Tibial artery (tissue), 4 donors: ENCODE measurements around the gene THEMIS.

Experiments
- DNase-seq, 2 donors: peaks; one replicate each; pipeline ENCODE4 v3.0.0-alpha.2; 2019
- H3K27ac ChIP-seq, 2 donors: fragments of 200-600 bp; sonication (generic) in 1 of 2; 1 replicate in 1 of 2; 2 replicates in 1 of 2; pipeline ENCODE4 v1.5.1; 2018 to 2019; ENCODE audit warnings: mild to moderate bottlenecking in 1 of 2
- H3K27me3 ChIP-seq, 2 donors: fragments of 200-600 bp; sonication (generic) in 1 of 2; one replicate each; pipeline versions ENCODE4 v1.5.1 to v1.6.0; 2016 to 2019
- H3K36me3 ChIP-seq, 3 donors: fragments of 200-600 bp; sonication (generic) in 2 of 3; one replicate each; pipeline ENCODE4 v1.5.1; 2016 to 2019; ENCODE audit warnings: mild to moderate bottlenecking in 2 of 3
- H3K4me1 ChIP-seq, 4 donors: fragments of 200-600 bp; sonication (generic) in 2 of 4; 1 replicate in 3 of 4; 2 replicates in 1 of 4; pipeline ENCODE4 v1.5.1; 2016 to 2019
- H3K4me3 ChIP-seq, 2 donors: fragments of 200-600 bp; sonication (generic) in 1 of 2; 1 replicate in 1 of 2; 2 replicates in 1 of 2; pipeline ENCODE4 v1.5.1; 2018 to 2019; ENCODE audit warnings: mild to moderate bottlenecking in 2 of 2
- H3K9me3 ChIP-seq, 3 donors: fragments of 200-600 bp; sonication (generic) in 1 of 3; one replicate each; pipeline ENCODE4 v1.5.1; 2016 to 2019
- intact Hi-C: fragments of 100-400 bp; cut with DNase I; formaldehyde crosslinking; loops from one replicate; pipeline ENCODE4 v1.15.0; 2023; ENCODE audit warnings: low total_unique reads
- TF ChIP-seq, protein P1 (sequence below), 2 experiments: fragments of 200-600 bp in 1 of 2; fragments of 450-650 bp in 1 of 2; IDR thresholded peaks; one replicate each; pipeline ENCODE4 v1.5.1; 2017 to 2019; ENCODE audit warnings: antibody characterized with exemption in 2 of 2, mild to moderate bottlenecking in 1 of 2, moderate library complexity in 1 of 2

Gene THEMIS

DNA sequence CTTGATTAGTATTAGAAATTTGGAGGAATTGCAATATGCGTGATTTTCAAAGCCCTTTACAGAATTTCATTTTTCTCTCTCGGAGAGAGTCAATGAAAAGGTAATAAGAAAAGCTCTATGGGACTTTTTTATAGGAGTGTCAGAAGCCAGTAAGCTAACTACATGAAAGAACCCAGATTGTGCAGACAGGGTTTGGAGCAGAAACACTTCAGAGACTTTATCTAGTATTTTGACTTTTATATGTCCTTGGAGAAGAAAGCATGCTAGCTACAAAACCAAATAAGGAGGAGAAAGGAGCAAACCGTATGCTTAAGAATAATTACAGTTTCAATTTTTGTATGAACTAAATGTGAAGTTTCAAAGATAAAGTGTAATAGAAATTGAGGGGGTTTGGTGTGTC, 182.2 kb downstream of the THEMIS start:
- H3K27me3 ChIP-seq = no peaks in the 10 kb centered on the region
- TF ChIP-seq, protein P1, sequence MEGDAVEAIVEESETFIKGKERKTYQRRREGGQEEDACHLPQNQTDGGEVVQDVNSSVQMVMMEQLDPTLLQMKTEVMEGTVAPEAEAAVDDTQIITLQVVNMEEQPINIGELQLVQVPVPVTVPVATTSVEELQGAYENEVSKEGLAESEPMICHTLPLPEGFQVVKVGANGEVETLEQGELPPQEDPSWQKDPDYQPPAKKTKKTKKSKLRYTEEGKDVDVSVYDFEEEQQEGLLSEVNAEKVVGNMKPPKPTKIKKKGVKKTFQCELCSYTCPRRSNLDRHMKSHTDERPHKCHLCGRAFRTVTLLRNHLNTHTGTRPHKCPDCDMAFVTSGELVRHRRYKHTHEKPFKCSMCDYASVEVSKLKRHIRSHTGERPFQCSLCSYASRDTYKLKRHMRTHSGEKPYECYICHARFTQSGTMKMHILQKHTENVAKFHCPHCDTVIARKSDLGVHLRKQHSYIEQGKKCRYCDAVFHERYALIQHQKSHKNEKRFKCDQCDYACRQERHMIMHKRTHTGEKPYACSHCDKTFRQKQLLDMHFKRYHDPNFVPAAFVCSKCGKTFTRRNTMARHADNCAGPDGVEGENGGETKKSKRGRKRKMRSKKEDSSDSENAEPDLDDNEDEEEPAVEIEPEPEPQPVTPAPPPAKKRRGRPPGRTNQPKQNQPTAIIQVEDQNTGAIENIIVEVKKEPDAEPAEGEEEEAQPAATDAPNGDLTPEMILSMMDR (IDR thresholded peaks at IDR 0.05) = no peak
- no peaks in the 10 kb centered on the region for H3K36me3 ChIP-seq
- no peak overlapping the region for H3K4me3 ChIP-seq
- no peaks in the 10 kb centered on the region for H3K4me1 ChIP-seq
- intact Hi-C loops = no loop called here
- DNase-seq = no peak
- no peak overlapping the region for H3K27ac ChIP-seq
- H3K9me3 ChIP-seq = no peaks in the 10 kb centered on the region

DNA sequence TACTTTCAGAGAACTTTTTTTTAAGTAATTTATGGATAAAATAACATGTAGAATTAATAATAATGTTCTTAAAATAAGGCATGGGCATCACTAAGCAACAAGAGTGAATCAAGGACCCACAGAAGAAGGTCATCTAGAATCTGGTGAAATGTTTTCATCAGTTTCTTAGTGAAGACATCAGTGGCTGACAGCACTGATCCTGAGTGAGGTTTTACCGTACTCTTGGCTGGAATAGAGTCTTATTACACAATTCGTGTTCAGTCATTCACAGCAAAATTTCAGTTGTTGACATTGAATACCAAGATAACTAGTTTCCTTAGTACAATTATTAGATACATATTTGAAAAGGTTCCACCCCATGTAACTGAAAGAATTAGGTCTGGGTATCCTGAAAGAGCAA, 183.5 kb downstream of the THEMIS start:
- Histone ChIP-seq H3K27ac (no peak overlapping the region), H3K36me3 (no peaks in the 10 kb centered on the region), H3K27me3 (no peaks in the 10 kb centered on the region), H3K4me1 (no peaks in the 10 kb centered on the region), H3K4me3 (no peak overlapping the region), H3K9me3 (no peaks in the 10 kb centered on the region)
- intact Hi-C loops = no loop called here
- TF ChIP-seq, protein P1 (IDR thresholded peaks at IDR 0.05) = no peak
- no peak for DNase-seq

DNA sequence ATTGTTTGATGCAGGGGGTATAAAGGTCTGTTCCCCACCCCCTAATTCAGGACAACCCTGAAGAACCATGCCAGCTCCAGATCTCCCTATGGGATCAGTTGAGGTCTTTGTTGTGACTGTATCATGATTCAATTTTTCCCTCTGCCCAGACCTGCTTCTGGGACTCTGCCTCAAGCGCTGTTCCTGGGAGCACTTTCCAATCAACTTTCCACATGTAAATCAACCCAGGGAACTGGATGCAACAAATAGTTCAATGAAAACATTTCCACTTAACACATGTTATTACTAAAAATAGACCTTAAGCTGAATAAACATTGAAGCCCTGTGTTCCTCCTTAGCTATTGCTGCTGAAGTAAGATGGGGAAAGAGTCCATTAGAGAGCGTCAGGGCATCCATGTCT, 184.4 kb downstream of the THEMIS start:
- Histone ChIP-seq H3K27ac (no peak overlapping the region), H3K9me3 (no peaks in the 10 kb centered on the region), H3K4me3 (no peak overlapping the region), H3K36me3 (no peaks in the 10 kb centered on the region), H3K27me3 (no peaks in the 10 kb centered on the region), H3K4me1 (no peaks in the 10 kb centered on the region)
- no peak for DNase-seq
- TF ChIP-seq, protein P1 (IDR thresholded peaks at IDR 0.05) = no peak
- intact Hi-C loops = no loop called here

DNA sequence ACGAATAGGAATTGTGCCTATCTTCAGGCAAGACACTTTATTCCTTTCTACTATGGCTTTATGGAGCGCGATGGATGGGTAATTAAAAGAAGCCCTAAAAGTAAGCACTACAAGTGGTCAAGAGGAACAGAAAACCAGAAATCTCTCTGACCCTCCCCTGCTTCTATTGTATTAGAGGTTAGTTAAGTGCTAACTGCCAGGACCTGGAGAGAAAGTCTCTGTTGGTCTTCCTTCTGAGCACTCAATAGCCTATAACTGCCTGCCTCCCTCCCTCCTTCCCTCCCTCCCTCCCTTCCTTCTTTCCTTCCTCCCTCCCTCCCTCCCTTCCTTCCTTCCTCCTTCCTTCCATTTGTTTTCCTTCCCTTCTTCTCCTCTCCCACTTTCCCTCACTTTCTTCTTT, 190.2 kb downstream of the THEMIS start:
- intact Hi-C loops = no loop called here
- TF ChIP-seq, protein P1 (IDR thresholded peaks at IDR 0.05) = no peak
- H3K9me3 ChIP-seq = no peaks in the 10 kb centered on the region
- H3K4me3 ChIP-seq = no peak overlapping the region
- H3K27ac ChIP-seq = no peak overlapping the region
- H3K4me1 ChIP-seq = no peaks in the 10 kb centered on the region
- no peak for DNase-seq
- H3K27me3 ChIP-seq = no peaks in the 10 kb centered on the region
- no peaks in the 10 kb centered on the region for H3K36me3 ChIP-seq

GRCh38 chr6:127706216-127706615, 194.6 kb downstream of the THEMIS start:
- no peak for DNase-seq
- no peaks in the 10 kb centered on the region for H3K36me3 ChIP-seq
- H3K4me3 ChIP-seq = no peak overlapping the region
- H3K27me3 ChIP-seq = no peaks in the 10 kb centered on the region
- H3K4me1 ChIP-seq = no peaks in the 10 kb centered on the region
- no peak overlapping the region for H3K27ac ChIP-seq
- intact Hi-C loops = no loop called here
- no peaks in the 10 kb centered on the region for H3K9me3 ChIP-seq
- TF ChIP-seq, protein P1 (IDR thresholded peaks at IDR 0.05) = no peak

DNA sequence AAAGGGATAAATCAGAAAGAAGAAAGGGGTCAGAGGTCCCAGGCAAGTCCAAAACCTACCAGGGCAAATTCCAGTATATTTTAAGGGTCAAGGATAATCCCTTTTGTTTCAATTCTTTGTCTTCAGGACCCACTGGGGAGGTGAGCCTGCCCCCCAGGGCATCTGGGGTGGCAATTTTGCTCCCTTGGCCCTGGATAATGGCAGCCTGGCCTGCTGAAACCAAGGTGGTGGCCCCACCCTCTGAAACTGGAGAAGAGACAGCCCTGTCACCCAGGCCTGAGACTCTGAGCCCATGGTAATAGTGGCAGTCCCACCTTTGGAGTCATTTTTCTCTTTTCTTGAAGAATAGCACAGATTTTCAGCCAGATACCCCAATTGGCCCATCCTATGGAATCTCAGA, 205.8 kb downstream of the THEMIS start:
- DNase-seq = no peak
- Histone ChIP-seq H3K27ac (no peak overlapping the region), H3K4me3 (no peak overlapping the region), H3K9me3 (no peaks in the 10 kb centered on the region), H3K4me1 (no peaks in the 10 kb centered on the region), H3K27me3 (no peaks in the 10 kb centered on the region), H3K36me3 (no peaks in the 10 kb centered on the region)
- intact Hi-C loops = no loop called here
- TF ChIP-seq, protein P1 (IDR thresholded peaks at IDR 0.05) = no peak
